K562 (cell line): ENCODE measurements around the gene RELL2. TPM values are rescaled to one million over a fixed set of nuclear protein-coding genes. Genes with fewer than 3 reads are reported as not detected.

Source experiments
- ASH1L ChIP-seq: fragments of 450-650 bp; IDR thresholded peaks from 2 replicates; pipeline ENCODE4 v1.6.1; 2018; ENCODE audit warnings: borderline replicate concordance, mild to moderate bottlenecking, low read depth; ENCODE audit not compliant: partially characterized antibody
- CBX5 ChIP-seq: IDR thresholded peaks from 2 replicates; pipeline ENCODE4 v1.6.1; 2014; ENCODE audit warnings: low read depth, borderline replicate concordance
- ERF ChIP-seq: fragments of 450-650 bp; formaldehyde crosslinking; IDR thresholded peaks from 2 replicates; pipeline ENCODE4 v1.4.0; 2020; ENCODE audit warnings: mild to moderate bottlenecking, mixed read lengths
- FOXK2 ChIP-seq, 2 experiments: fragments of 450-650 bp; IDR thresholded peaks in 1 of 2; conservative IDR thresholded peaks in 1 of 2; 2 replicates each; pipeline ENCODE4 v1.6.1; 2016; ENCODE audit warnings: low read depth in 2 of 2, mild to moderate bottlenecking in 1 of 2
- FOXP1 ChIP-seq: sonication (generic); formaldehyde crosslinking; IDR thresholded peaks from 2 replicates; pipeline ENCODE4 v1.8.0; 2022; ENCODE audit warnings: mild to moderate bottlenecking, missing genetic modification reagents
- HCFC1 ChIP-seq: IDR thresholded peaks from 2 replicates; pipeline ENCODE4 v1.6.1; 2012; ENCODE audit warnings: low read depth, low read length, improper control_type of control experiment
- LEF1 ChIP-seq: fragments of 450-650 bp; IDR thresholded peaks from 2 replicates; pipeline ENCODE4 v1.6.1; 2016; ENCODE audit warnings: mild to moderate bottlenecking
- MTF1 ChIP-seq: fragments of 250-450 bp; sonication (Bioruptor Pico); IDR thresholded peaks from 2 replicates; pipeline ENCODE4 v1.9.0; 2021; ENCODE audit warnings: moderate library complexity, mild to moderate bottlenecking, inconsistent platforms, borderline replicate concordance
- NFYB ChIP-seq: IDR thresholded peaks from 2 replicates; pipeline ENCODE4 v1.6.1; 2011; ENCODE audit warnings: mild to moderate bottlenecking, moderate library complexity; ENCODE audit not compliant: insufficient read length; ENCODE audit errors: extremely low read depth
- NUFIP1 ChIP-seq: fragments of 450-650 bp; IDR thresholded peaks from 2 replicates; pipeline ENCODE4 v1.6.1; 2018; ENCODE audit not compliant: partially characterized antibody
- SMAD1 ChIP-seq: fragments of 150-350 bp; IDR thresholded peaks from 2 replicates; pipeline ENCODE4 v1.6.1; 2014; ENCODE audit warnings: low read length, low read depth; ENCODE audit not compliant: partially characterized antibody
- SMAD3 ChIP-seq: fragments of 450-650 bp; formaldehyde crosslinking; conservative IDR thresholded peaks from 2 replicates; pipeline ENCODE4 v1.4.0; 2020; ENCODE audit warnings: mild to moderate bottlenecking
- TCF7L2 ChIP-seq: fragments of 150-350 bp; IDR thresholded peaks from 2 replicates; pipeline ENCODE4 v1.6.1; 2016; ENCODE audit warnings: low read depth, mild to moderate bottlenecking, low read length, moderate library complexity
- TRIM28 ChIP-seq: fragments of 450-650 bp; IDR thresholded peaks from 2 replicates; pipeline ENCODE4 v1.6.1; 2017
- U2AF2 ChIP-seq: fragments of 200-400 bp; formaldehyde crosslinking; optimal IDR thresholded peaks from 2 replicates; pipeline ENCODE3; 2017; ENCODE audit warnings: low read depth, mild to moderate bottlenecking, low read length
- ZBTB7A ChIP-seq: IDR thresholded peaks from 2 replicates; pipeline ENCODE4 v1.6.1; 2011; ENCODE audit warnings: low read depth, mild to moderate bottlenecking, low read length, moderate library complexity, borderline replicate concordance; ENCODE audit not compliant: control insufficient read depth
- ZNF12 ChIP-seq: sonication (generic); formaldehyde crosslinking; IDR thresholded peaks from 2 replicates; pipeline ENCODE4 v1.4.0; 2020; ENCODE audit warnings: mild to moderate bottlenecking, missing genetic modification reagents
- ZNF282 ChIP-seq: sonication (generic); formaldehyde crosslinking; IDR thresholded peaks from 2 replicates; pipeline ENCODE4 v1.8.1; 2023; ENCODE audit warnings: missing genetic modification reagents
- ZNF583 ChIP-seq: fragments of 250-450 bp; sonication (Bioruptor Pico); IDR thresholded peaks from 2 replicates; pipeline ENCODE4 v1.4.0; 2020
- ZNF644 ChIP-seq: fragments of 200-800 bp; sonication (Bioruptor generic); IDR thresholded peaks from 2 replicates; pipeline ENCODE4 v1.6.1; 2016; ENCODE audit warnings: low read depth, missing genetic modification characterization, missing compliant biosample characterization
- polyA plus RNA-seq, 8 experiments: library from polyadenylated mRNA; depleted of rRNA in 4 of 8; stranded (reverse) in 5 of 8; unstranded in 3 of 8; fragments of >200 nt; fragmentation: Nextera tagmentation in 2 of 8; fragmentation: Illumina TruSeq in 1 of 8; extraction: Ambion mirVana in 2 of 8; extraction: Trizol in 1 of 8; gene quantifications; 2 replicates each; pipeline versions ENCODE4 v1.2.1 to v1.2.3, GENCODE V29; 2011 to 2014; ENCODE audit warnings: inconsistent platforms in 1 of 8, missing spikeins in 1 of 8
- total RNA-seq, 7 experiments: library from RNA; depleted of rRNA in 6 of 7; stranded (reverse); fragments of >200 nt in 6 of 7; fragmentation: Illumina TruSeq in 2 of 7; extraction: Trizol in 2 of 7; gene quantifications; 2 replicates each; pipeline versions ENCODE4 v1.2.1 to v1.2.3, GENCODE V29; 2011 to 2021; ENCODE audit warnings: low replicate concordance in 1 of 7
- TF ChIP-seq, protein P1 (sequence below): sonication (generic); formaldehyde crosslinking; IDR thresholded peaks from 2 replicates; pipeline ENCODE4 v1.8.0; 2022; ENCODE audit warnings: missing genetic modification reagents, mild to moderate bottlenecking, borderline replicate concordance
- TF ChIP-seq, protein P2 (sequence below): fragments of 450-650 bp; formaldehyde crosslinking; IDR thresholded peaks from 2 replicates; pipeline ENCODE4 v1.4.0; 2020; ENCODE audit warnings: mild to moderate bottlenecking, moderate library complexity
- TF ChIP-seq, protein P3 (sequence below): fragments of 200-800 bp; sonication (Bioruptor generic); IDR thresholded peaks from 2 replicates; pipeline ENCODE4 v1.6.1; 2017; ENCODE audit warnings: missing genetic modification characterization, missing compliant biosample characterization
- TF ChIP-seq, protein P4 (sequence below): sonication (generic); formaldehyde crosslinking; IDR thresholded peaks from 2 replicates; pipeline ENCODE4 v1.8.0; 2023; ENCODE audit warnings: mild to moderate bottlenecking, missing genetic modification reagents

RELL2 gene
- total and polyA plus RNA-seq, 9 of the 15 experiments (the other 6 are each of a cell fraction or from before 2014, with no cell fraction given), result 0.06 to 36.0 (median 14.3) TPM

DNA sequence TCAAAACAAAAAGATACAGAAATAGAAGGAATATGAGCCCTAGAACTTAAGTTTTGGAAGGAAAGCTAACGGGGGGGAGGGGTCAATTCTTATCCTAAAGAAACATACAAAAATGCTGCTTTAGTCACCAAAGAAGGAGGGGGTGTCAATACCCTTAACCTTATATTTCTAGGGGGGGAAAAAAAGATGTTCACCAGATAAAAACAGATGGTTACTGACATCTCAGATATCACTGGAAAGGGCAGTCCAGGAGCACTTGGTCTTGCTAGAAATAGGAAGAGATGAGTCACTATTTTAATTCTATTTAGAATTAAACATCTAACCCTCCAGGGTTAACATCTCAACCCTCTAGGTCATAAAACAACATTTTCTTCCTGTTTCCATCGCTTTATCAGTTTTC, 19.7 kb upstream of the RELL2 start (continued):
- no peak for TF ChIP-seq ASH1L
- no peak for TF ChIP-seq ZNF644 (tag)
- TF ChIP-seq ZNF282, result no peak
- no peak for TF ChIP-seq TCF7L2
- no peak for TF ChIP-seq HCFC1
- no peak for TF ChIP-seq NFYB
- TF ChIP-seq, protein P1, sequence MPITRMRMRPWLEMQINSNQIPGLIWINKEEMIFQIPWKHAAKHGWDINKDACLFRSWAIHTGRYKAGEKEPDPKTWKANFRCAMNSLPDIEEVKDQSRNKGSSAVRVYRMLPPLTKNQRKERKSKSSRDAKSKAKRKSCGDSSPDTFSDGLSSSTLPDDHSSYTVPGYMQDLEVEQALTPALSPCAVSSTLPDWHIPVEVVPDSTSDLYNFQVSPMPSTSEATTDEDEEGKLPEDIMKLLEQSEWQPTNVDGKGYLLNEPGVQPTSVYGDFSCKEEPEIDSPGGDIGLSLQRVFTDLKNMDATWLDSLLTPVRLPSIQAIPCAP, result no peak
- TF ChIP-seq SMAD1, result no peak
- TF ChIP-seq FOXK2 (conservative IDR thresholded peaks at IDR 0.05 in 1 of 2, IDR thresholded peaks at IDR 0.05 in 1 of 2; ENCODE audit: low read depth in 2 of 2), result no peak
- TF ChIP-seq, protein P2, sequence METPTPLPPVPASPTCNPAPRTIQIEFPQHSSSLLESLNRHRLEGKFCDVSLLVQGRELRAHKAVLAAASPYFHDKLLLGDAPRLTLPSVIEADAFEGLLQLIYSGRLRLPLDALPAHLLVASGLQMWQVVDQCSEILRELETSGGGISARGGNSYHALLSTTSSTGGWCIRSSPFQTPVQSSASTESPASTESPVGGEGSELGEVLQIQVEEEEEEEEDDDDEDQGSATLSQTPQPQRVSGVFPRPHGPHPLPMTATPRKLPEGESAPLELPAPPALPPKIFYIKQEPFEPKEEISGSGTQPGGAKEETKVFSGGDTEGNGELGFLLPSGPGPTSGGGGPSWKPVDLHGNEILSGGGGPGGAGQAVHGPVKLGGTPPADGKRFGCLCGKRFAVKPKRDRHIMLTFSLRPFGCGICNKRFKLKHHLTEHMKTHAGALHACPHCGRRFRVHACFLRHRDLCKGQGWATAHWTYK, result no peak
- no peak for TF ChIP-seq U2AF2
- no peak for TF ChIP-seq TRIM28
- no peak for TF ChIP-seq ERF (CRISPR knock-in tag)
- TF ChIP-seq, protein P3, sequence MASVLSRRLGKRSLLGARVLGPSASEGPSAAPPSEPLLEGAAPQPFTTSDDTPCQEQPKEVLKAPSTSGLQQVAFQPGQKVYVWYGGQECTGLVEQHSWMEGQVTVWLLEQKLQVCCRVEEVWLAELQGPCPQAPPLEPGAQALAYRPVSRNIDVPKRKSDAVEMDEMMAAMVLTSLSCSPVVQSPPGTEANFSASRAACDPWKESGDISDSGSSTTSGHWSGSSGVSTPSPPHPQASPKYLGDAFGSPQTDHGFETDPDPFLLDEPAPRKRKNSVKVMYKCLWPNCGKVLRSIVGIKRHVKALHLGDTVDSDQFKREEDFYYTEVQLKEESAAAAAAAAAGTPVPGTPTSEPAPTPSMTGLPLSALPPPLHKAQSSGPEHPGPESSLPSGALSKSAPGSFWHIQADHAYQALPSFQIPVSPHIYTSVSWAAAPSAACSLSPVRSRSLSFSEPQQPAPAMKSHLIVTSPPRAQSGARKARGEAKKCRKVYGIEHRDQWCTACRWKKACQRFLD (CRISPR knock-in tag), result no peak
- TF ChIP-seq, protein P4, sequence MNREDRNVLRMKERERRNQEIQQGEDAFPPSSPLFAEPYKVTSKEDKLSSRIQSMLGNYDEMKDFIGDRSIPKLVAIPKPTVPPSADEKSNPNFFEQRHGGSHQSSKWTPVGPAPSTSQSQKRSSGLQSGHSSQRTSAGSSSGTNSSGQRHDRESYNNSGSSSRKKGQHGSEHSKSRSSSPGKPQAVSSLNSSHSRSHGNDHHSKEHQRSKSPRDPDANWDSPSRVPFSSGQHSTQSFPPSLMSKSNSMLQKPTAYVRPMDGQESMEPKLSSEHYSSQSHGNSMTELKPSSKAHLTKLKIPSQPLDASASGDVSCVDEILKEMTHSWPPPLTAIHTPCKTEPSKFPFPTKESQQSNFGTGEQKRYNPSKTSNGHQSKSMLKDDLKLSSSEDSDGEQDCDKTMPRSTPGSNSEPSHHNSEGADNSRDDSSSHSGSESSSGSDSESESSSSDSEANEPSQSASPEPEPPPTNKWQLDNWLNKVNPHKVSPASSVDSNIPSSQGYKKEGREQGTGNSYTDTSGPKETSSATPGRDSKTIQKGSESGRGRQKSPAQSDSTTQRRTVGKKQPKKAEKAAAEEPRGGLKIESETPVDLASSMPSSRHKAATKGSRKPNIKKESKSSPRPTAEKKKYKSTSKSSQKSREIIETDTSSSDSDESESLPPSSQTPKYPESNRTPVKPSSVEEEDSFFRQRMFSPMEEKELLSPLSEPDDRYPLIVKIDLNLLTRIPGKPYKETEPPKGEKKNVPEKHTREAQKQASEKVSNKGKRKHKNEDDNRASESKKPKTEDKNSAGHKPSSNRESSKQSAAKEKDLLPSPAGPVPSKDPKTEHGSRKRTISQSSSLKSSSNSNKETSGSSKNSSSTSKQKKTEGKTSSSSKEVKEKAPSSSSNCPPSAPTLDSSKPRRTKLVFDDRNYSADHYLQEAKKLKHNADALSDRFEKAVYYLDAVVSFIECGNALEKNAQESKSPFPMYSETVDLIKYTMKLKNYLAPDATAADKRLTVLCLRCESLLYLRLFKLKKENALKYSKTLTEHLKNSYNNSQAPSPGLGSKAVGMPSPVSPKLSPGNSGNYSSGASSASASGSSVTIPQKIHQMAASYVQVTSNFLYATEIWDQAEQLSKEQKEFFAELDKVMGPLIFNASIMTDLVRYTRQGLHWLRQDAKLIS (CRISPR knock-in tag), result no peak
- no peak for TF ChIP-seq ZNF583 (CRISPR knock-in tag)
- TF ChIP-seq ZNF12, result no peak
- TF ChIP-seq MTF1, result no peak
- TF ChIP-seq SMAD3, result no peak
- no peak for TF ChIP-seq NUFIP1
- TF ChIP-seq CBX5, result no peak
- TF ChIP-seq LEF1, result no peak
- TF ChIP-seq FOXP1 (CRISPR knock-in tag), result no peak
- TF ChIP-seq ZBTB7A, result no peak
